Hair follicular keratinocyte (primary cell): ENCODE results near the gene FOXO4. TPM values are rescaled to one million over a fixed set of nuclear protein-coding genes. Genes with fewer than 3 reads are reported as not detected.

Source experiments
- total RNA-seq: library from RNA; depleted of rRNA; stranded (reverse); fragments of >200 nt; gene quantifications from 2 replicates; pipeline ENCODE4 v1.2.3, GENCODE V29; 2015

Gene FOXO4, protein sequence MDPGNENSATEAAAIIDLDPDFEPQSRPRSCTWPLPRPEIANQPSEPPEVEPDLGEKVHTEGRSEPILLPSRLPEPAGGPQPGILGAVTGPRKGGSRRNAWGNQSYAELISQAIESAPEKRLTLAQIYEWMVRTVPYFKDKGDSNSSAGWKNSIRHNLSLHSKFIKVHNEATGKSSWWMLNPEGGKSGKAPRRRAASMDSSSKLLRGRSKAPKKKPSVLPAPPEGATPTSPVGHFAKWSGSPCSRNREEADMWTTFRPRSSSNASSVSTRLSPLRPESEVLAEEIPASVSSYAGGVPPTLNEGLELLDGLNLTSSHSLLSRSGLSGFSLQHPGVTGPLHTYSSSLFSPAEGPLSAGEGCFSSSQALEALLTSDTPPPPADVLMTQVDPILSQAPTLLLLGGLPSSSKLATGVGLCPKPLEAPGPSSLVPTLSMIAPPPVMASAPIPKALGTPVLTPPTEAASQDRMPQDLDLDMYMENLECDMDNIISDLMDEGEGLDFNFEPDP
- 1.6 and 2.9 TPM in 2 replicates for total RNA-seq

DNA sequence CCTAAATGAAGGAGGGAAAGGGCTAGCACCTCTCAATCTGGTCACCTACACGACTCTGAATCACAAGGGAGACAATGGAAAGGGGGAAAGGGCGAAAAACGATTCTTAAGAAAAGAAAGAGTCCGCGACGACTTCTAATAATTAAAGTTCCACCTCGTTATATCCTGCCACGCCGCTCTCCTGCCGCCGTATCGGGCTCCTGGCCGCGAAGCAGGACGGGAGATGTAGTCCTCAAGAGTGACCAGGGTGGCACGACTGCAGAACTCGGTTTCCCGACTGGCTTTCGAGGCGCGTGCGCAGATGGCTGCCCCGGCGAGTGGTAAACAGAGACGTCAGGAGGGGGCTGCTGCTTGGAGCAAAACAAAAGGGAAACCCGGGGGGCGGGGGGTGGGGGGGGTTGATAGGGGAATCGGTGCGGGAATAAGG is at the start of gene FOXO4:
FOXO4 (plus strand) TSS at position 297 of the 426 bp plus-strand sequence. CDS start 678 bp downstream, outside the sequence.

DNA sequence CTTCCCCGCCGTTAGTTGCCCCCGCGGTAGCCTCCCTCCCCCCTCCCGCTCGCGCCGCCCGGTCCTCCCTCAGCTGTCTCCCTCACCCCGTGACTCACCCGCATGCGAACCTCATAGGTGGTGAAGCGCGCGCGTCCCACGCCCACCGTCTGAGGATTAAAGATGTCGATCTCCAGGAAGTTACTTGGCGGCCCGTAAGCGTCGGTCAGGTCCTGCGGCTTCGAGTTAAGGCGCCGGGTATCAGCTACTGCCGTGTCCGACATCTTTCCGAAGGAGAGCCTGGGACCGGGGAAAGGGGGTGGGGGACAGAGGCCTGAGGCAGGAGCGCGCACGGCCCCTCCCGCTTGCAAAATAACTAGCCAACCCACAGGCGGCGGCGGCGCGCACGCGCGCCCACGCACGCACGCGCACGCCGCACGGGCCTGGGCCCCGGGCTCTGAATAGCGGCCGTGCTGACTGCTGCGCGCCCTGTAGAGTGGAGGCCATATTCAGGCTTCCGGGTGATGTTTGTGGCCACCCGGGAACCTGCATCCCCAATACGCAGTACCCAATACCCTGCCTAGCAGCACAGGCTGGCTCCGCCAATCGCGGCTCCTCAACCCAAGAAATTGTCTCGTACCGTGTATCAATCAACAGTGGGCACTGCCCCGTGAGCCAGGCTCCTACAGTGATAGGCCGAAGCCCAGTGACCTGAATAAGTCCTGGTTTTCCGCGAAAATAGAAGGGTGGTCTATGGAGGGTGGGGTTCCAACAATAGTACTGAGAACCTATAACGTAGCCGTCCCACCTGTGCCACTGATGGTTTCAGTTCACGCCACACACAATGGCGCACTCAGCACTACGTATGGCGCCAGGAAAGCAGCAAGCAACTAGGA is 27.4 kb upstream of the FOXO4 start, which contains the start of gene SNX12:
SNX12 (minus strand) TSS at position 291 of the 875 bp plus-strand sequence; CDS start at position 263, 28 bp downstream.

DNA sequence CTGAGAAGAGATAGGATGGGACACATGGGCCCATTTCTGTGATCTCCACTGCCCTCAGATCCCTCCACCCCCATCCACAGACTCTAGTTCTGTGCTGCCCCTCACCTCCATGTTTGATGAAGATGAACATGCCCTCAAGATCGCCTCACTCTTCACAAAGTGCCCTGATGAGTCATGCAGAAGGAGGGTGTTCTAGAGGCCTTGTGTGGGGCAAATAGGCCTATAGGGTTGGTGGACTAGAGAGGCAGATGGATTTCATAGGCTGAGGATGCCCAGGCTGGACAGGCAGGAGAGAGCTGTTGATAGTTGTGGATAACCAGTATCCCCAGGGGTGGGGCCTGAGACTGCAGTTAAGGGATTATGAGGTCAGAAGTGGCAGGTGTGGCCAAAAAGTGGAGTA is 10.8 kb downstream of the FOXO4 start, which contains the start of gene CXorf65:
CXorf65 (minus strand) TSS at position 314 of the 400 bp plus-strand sequence; CDS start at position 130, 184 bp downstream.

DNA sequence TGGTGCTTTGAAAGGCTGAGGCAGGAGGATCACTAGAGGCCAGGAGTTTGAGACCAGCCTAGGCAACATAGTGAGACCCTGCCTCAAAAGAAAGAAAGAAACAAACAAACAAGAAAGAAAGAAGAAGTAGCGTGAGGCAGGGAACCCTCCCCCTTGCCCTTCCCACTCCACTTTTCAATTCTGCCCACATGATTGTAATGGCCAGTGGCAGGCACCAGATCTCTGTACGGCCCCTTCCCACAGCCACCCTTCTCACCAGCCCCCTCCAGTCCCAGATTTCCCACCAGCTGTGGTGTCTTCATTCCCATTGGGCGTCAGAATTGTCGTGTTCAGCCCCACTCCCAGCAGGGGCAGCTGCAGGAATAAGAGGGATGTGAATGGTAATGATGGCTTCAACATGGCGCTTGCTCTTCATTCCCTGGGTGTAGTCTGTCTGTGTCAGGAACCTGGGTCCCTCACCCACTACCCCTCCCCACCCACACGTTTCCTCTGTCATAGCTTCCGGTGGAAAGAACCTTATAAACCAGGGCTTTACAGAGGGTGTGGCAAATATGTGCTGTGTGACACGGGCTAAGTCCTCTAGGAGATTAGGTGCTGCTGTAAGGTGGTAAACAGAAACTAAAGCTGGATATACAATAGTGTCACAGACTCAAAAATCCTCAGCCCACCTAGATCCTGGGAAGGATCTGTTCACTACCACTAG is 15.6 kb downstream of the FOXO4 start, which contains the start of gene IL2RG:
IL2RG (minus strand) TSS at position 437 of the 703 bp plus-strand sequence; CDS start at position 399, 38 bp downstream.

DNA sequence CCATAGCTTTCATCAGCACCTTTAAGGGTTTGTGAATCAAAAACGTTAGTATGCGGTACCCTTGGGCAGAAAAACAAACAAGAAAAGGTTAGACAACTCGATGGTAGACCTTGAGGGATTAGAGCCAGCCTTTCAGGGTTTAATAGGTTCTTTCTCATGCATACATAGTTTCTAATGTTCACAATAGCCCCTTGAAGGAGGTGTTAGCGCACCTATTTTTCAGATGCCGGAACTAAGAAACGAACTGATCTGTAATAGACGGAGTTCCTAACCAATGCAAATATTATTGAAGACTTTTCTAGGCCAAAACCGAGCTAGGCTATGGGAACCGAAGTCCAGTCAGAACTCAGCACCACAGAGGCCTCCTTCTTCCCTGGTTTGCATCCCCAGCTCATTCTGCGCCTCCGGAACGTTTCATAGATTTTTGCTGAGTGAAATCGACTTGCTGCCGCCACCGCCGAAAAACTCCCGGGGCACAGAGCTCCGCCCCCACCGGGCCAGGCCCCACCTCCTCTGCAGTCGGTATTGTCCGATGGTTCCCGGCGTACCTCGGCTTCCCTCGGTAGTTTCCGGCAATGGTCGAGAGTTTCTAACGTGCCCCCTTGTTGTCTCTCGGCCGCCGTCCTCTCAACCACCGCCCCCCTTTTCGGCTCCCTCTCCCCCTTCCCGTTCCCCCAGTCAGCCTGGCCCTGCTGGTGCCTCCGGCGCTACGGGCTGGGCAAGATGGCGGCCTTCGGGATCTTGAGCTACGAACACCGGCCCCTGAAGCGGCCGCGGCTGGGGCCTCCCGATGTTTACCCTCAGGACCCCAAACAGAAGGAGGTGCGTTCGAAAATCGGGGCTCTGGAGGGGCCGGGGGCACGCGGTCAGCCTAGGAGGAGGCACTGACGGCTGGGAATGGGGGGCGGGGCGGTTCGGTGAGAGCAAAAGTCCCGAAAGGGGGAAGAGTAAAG is 22.7 kb downstream of the FOXO4 start, which contains the start of gene MED12:
MED12 (plus strand) TSS at position 565 of the 953 bp plus-strand sequence; CDS start at position 724, 159 bp downstream.

DNA sequence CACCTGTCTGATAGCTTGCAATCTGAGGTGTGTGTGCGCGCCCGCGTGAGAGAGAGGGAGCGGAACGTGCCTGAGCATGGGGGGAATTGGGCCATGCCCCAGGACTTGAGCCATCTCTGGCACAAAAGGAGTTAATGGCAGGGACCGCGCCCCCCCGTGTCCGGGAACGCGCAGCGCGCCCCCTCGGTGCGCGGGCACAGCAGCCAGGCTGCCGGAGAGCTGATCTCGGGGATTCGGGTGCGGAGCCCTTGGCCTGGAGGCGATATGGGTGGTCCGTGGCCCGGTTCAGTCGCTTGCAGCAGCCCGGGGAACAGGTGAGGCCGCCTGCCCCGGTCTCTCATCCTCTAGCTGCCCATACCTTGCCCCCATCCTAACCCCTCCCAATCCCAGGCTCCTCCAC is 49.0 kb downstream of the FOXO4 start, which contains the start of gene NLGN3:
NLGN3 (plus strand) TSS at position 191 of the 400 bp plus-strand sequence. CDS start 2,909 bp downstream, outside the sequence.

Other genes starting within 250 kb of the FOXO4 start
- not detected in 2 replicates for gene TEX11, start 187.1 kb upstream of the FOXO4 start, total RNA-seq
- not detected in 2 replicates for gene SLC7A3, start 164.8 kb upstream of the FOXO4 start, total RNA-seq
- 54.4 and 68.9 TPM in 2 replicates for gene SNX12, start 27.5 kb upstream of the FOXO4 start, total RNA-seq
- not detected in 2 replicates for gene CXorf65, start 10.9 kb downstream of the FOXO4 start, total RNA-seq
- not detected in 2 replicates for gene IL2RG, start 15.7 kb downstream of the FOXO4 start, total RNA-seq
- 11.0 and 16.0 TPM in 2 replicates for gene MED12, start 22.7 kb downstream of the FOXO4 start, total RNA-seq
- gene NLGN3, start 49.0 kb downstream of the FOXO4 start, total RNA-seq = not detected in 2 replicates
- not detected in 2 replicates for gene GJB1, start 127.4 kb downstream of the FOXO4 start, total RNA-seq
- 7.8 and 9.5 TPM in 2 replicates for gene ZMYM3, start 158.3 kb downstream of the FOXO4 start, total RNA-seq
- 232 and 281 TPM in 2 replicates for gene NONO, start 187.8 kb downstream of the FOXO4 start, total RNA-seq
- 0.23 and 1.7 TPM in 2 replicates for gene ITGB1BP2, start 205.9 kb downstream of the FOXO4 start, total RNA-seq